ENCODE results near the gene TTLL9. TPM values are rescaled to one million over a fixed set of nuclear protein-coding genes. Genes with fewer than 3 reads are reported as not detected.
"Not testable (repeated sequence)": the region's sequence is repeated elsewhere in the genome, so short reads cannot be mapped to it uniquely, and the experiment has no call there.

Gene TTLL9
- total and polyA plus RNA-seq, 12 donors: 0.13 to 0.88 (median 0.23) TPM; not detected in 5

DNA sequence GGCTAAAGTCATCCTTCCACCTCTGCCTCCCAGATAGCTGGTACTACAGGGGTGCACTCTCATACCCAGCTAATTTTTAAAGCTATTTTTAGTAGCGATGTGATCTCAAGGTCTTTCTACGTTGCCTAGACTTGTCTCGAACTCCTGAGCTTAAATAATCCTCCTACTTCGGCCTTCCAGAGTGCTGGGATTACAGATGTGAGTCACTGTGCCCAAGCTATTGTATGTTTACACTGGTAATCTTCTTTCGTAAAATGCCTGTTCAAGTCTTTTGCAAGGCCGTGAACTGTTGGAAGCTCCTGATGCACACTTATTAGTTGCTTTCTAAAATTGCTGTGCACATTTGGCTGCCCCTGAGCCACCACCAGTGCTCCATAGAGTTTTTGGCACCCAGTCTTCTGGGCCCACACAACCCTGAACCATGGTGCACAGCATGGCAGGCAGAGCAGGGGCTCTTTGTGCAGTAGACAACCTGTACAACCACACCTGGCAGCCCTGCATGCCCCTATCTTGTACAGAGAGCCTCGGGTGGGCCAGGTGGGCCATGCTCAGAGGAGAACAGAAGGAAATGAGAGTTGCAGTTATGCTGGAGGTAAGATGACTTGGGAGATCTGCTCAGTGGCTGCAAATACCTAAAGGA, 48.2 kb downstream of the TTLL9 start:
- no peak for DNase-seq
- no peaks in the 10 kb centered on the region for H3K36me3 ChIP-seq (replicated peaks in 1 of 2)
- no peaks in the 10 kb centered on the region for H3K9me3 ChIP-seq (replicated peaks in 1 of 3)
- no peak overlapping the region for H3K4me3 ChIP-seq
- H3K27me3 ChIP-seq: no peaks in the 10 kb centered on the region
- 48 to 67% (median 54%) methylated on average over 7 of the region's 7 CpGs for WGBS, 4 donors
- no peak overlapping the region for H3K27ac ChIP-seq
- TF ChIP-seq POLR2A (IDR thresholded peaks at IDR 0.05): no peak
- TF ChIP-seq, protein P1, sequence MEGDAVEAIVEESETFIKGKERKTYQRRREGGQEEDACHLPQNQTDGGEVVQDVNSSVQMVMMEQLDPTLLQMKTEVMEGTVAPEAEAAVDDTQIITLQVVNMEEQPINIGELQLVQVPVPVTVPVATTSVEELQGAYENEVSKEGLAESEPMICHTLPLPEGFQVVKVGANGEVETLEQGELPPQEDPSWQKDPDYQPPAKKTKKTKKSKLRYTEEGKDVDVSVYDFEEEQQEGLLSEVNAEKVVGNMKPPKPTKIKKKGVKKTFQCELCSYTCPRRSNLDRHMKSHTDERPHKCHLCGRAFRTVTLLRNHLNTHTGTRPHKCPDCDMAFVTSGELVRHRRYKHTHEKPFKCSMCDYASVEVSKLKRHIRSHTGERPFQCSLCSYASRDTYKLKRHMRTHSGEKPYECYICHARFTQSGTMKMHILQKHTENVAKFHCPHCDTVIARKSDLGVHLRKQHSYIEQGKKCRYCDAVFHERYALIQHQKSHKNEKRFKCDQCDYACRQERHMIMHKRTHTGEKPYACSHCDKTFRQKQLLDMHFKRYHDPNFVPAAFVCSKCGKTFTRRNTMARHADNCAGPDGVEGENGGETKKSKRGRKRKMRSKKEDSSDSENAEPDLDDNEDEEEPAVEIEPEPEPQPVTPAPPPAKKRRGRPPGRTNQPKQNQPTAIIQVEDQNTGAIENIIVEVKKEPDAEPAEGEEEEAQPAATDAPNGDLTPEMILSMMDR (IDR thresholded peaks at IDR 0.05): no peak
- intact Hi-C loops (cut with DNase I): no loop called here
- H3K4me1 ChIP-seq (replicated peaks in 1 of 2): no peaks in the 10 kb centered on the region

DNA sequence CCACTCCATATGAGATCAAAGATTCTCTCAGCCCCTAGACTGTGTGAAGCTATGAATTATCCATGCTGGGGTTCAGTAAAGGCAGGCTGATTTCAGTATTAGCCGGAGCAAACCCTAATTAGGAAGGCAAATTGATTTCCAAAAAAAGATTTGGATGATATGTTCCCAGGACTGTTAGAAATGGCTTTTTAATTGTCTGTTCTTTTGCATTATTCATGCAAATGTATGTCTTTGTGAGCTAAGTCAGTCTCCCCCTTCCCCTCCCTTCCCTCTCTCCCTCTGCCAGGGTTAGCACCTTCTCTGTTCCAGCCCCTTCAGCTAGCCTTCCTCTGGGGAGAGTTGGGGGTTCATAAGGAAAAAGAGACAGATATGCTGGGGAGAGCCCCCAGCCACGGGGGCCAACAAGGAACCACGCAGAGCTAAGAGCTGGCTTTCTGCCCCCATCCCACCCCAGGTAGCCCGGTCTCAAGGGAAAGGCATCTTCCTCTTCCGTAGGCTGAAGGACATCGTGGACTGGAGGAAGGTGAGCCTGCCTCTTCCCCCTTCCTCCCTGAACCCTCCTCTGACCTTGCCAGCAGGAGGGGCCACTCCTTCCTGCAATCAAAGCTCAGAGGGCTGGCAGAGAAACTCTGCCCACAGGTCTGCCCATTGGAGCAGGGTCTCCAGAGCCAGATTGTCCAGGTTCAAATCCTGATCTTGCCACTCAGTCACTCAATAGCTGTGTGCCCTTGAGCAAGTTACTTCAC, 49.1 kb downstream of the TTLL9 start:
- TF ChIP-seq, protein P1 (IDR thresholded peaks at IDR 0.05): no peak
- TF ChIP-seq POLR2A (IDR thresholded peaks at IDR 0.05): no peak
- WGBS, 4 donors: 32 to 46% (median 43%) methylated on average over 4 to 6 of the region's 6 CpGs
- Histone ChIP-seq H3K9me3 (replicated peaks in 1 of 3) (no peaks in the 10 kb centered on the region), H3K36me3 (replicated peaks in 1 of 2) (no peaks in the 10 kb centered on the region), H3K27ac (no peak overlapping the region), H3K27me3 (no peaks in the 10 kb centered on the region), H3K4me1 (replicated peaks in 1 of 2) (no peaks in the 10 kb centered on the region), H3K4me3 (no peak overlapping the region)
- intact Hi-C loops (cut with DNase I): no loop called here
- DNase-seq: no peak

DNA sequence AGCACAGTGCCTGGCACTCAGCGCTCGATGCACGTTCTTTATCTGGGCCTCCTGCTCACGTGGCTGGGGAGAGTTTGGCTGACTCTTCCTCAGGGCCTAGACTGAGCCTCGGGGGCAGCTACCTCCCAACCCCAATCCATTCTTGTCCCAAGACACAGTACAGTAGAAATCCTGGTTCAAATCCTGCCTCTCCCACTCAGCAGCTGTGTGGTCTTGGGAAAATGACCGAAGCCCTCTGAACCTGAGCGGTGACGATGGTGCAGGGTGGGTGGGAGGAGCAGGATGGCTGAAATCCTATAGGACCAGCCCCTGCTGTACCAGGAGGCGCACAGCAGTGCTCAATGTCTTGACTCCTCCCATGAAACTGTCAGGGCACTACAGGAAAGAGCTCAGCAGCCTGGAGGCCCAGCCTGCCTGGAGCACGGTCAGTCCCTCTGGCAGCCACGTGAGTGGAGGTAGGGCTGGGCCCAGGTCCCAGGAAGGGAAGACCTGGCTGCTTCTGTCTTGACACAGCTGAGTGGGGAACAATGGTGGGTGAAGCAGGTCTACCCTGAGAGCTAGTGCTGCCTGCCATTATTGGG, 49.9 kb downstream of the TTLL9 start:
- no peaks in the 10 kb centered on the region for H3K36me3 ChIP-seq (replicated peaks in 1 of 2)
- H3K27me3 ChIP-seq: no peaks in the 10 kb centered on the region
- no peak overlapping the region for H3K4me3 ChIP-seq
- no peak overlapping the region for H3K27ac ChIP-seq
- no peaks in the 10 kb centered on the region for H3K4me1 ChIP-seq (replicated peaks in 1 of 2)
- 78 to 93% (median 85%) methylated on average over 7 to 11 of the region's 11 CpGs for WGBS, 4 donors
- intact Hi-C loops (cut with DNase I): no loop called here
- TF ChIP-seq, protein P1 (IDR thresholded peaks at IDR 0.05): no peak
- no peak for DNase-seq
- H3K9me3 ChIP-seq (replicated peaks in 1 of 3): no peaks in the 10 kb centered on the region

DNA sequence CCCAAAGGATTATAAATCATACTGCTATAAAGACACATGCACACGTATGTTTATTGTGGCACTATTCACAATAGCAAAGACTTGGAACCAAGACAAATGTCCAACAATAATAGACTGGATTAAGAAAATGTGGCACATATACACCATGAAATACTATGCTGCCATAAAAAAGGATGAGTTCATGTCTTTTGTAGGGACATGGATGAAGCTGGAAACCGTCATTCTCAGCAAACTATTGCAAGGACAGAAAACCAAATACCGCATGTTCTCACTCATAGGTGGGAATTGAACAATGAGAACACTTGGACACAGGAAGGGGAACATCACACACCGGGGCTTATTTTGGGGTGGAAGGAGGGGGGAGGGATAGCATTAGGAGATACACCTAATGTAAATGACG, 51.0 kb downstream of the TTLL9 start:
- intact Hi-C loops (cut with DNase I); H3K36me3 ChIP-seq (replicated peaks in 1 of 2); H3K9me3 ChIP-seq (replicated peaks in 1 of 3); H3K27ac ChIP-seq; DNase-seq; H3K4me3 ChIP-seq; H3K4me1 ChIP-seq (replicated peaks in 1 of 2); H3K27me3 ChIP-seq: not testable (repeated sequence)
- WGBS, 4 donors: 85 to 90% (median 88%) methylated on average over 5 of the region's 5 CpGs

All from adrenal gland (tissue), 12 donors.